NT2/D1 (cell line): ENCODE data around the gene KRTAP5-8.
"Not testable (repeated sequence)": the region's sequence is repeated elsewhere in the genome, so short reads cannot be mapped to it uniquely, and the experiment has no call there.

Experiments used
- DNase-seq: peaks from one replicate; pipeline ENCODE4 v3.0.0-alpha.2; 2011; ENCODE audit warnings: low read depth, low spot score
- H3K27me3 ChIP-seq: 2 replicates; pipeline ENCODE4 v1.6.0; 2011; ENCODE audit warnings: mild to moderate bottlenecking; ENCODE audit not compliant: insufficient read length, insufficient read depth
- H3K36me3 ChIP-seq: 2 replicates; pipeline ENCODE4 v1.6.1; 2011; ENCODE audit warnings: mild to moderate bottlenecking, low read length, mixed read lengths; ENCODE audit not compliant: insufficient read depth, insufficient read length
- H3K4me1 ChIP-seq: 2 replicates; pipeline ENCODE4 v1.5.1; 2011; ENCODE audit not compliant: insufficient read depth, insufficient read length
- H3K4me3 ChIP-seq: 2 replicates; pipeline ENCODE4 v1.5.1; 2011; ENCODE audit warnings: low read depth; ENCODE audit not compliant: insufficient read length
- H3K9ac ChIP-seq: 2 replicates; pipeline ENCODE4 v1.6.0; 2011; ENCODE audit warnings: low read depth; ENCODE audit not compliant: insufficient read length
- H3K9me3 ChIP-seq: 2 replicates; pipeline ENCODE4 v1.5.1; 2011; ENCODE audit warnings: mild to moderate bottlenecking, low read length; ENCODE audit not compliant: insufficient read depth
- SUZ12 ChIP-seq: IDR thresholded peaks from 2 replicates; pipeline ENCODE4 v1.6.1; 2011; ENCODE audit not compliant: insufficient read length, insufficient read depth; ENCODE audit errors: extremely low read depth
- YY1 ChIP-seq: IDR thresholded peaks from 2 replicates; pipeline ENCODE4 v1.6.1; 2011; ENCODE audit not compliant: insufficient read length, insufficient read depth
- ZNF274 ChIP-seq: IDR thresholded peaks from 2 replicates; pipeline ENCODE4 v1.6.1; 2011; ENCODE audit warnings: mild to moderate bottlenecking, low read depth, low read length

KRTAP5-8 gene

GRCh38 chr11:71572811-71573210 is 35.0 kb downstream of the KRTAP5-8 start:
- Histone ChIP-seq H3K9ac (no peak overlapping the region), H3K9me3 (no peaks in the 10 kb centered on the region), H3K4me3 (no peak overlapping the region), H3K36me3 (no peaks in the 10 kb centered on the region), H3K27me3 (no peaks in the 10 kb centered on the region), H3K4me1 (no peaks in the 10 kb centered on the region)
- TF ChIP-seq SUZ12 (no peak), YY1 (no peak), ZNF274 (no peak)
- no peak for DNase-seq

GRCh38 chr11:71574418-71574817 is 36.6 kb downstream of the KRTAP5-8 start:
- Histone ChIP-seq H3K36me3 (no peaks in the 10 kb centered on the region), H3K9me3 (no peaks in the 10 kb centered on the region), H3K27me3 (no peaks in the 10 kb centered on the region), H3K9ac (no peak overlapping the region), H3K4me3 (no peak overlapping the region), H3K4me1 (no peaks in the 10 kb centered on the region)
- DNase-seq: no peak
- no peak for TF ChIP-seq YY1
- TF ChIP-seq ZNF274: no peak
- TF ChIP-seq SUZ12: no peak

GRCh38 chr11:71575723-71576424 is 38.0 kb downstream of the KRTAP5-8 start:
- H3K27me3 ChIP-seq: no peaks in the 10 kb centered on the region
- H3K4me3 ChIP-seq: no peak overlapping the region
- no peaks in the 10 kb centered on the region for H3K36me3 ChIP-seq
- no peaks in the 10 kb centered on the region for H3K9me3 ChIP-seq
- H3K4me1 ChIP-seq: no peaks in the 10 kb centered on the region
- no peak overlapping the region for H3K9ac ChIP-seq
- TF ChIP-seq YY1: no peak
- DNase-seq: no peak

GRCh38 chr11:71576688-71577465 is 39.1 kb downstream of the KRTAP5-8 start:
- not testable (repeated sequence) for DNase-seq, H3K9me3 ChIP-seq, H3K36me3 ChIP-seq, H3K27me3 ChIP-seq, H3K4me3 ChIP-seq, H3K9ac ChIP-seq, H3K4me1 ChIP-seq

- H3K4me1 ChIP-seq: no peaks in the 10 kb centered on the region
- H3K9ac ChIP-seq: no peak overlapping the region
- TF ChIP-seq SUZ12 (no peak), YY1 (no peak), ZNF274 (no peak)
- H3K27me3 ChIP-seq: no peaks in the 10 kb centered on the region
- no peak for DNase-seq
- H3K36me3 ChIP-seq: no peaks in the 10 kb centered on the region
- no peak overlapping the region for H3K4me3 ChIP-seq
- no peaks in the 10 kb centered on the region for H3K9me3 ChIP-seq
These were observed 39.7 kb downstream of the KRTAP5-8 start for GRCh38 chr11:71577469-71578004.

GRCh38 chr11:71579513-71579912 is 41.7 kb downstream of the KRTAP5-8 start:
- not testable (repeated sequence) for DNase-seq, H3K36me3 ChIP-seq, H3K9ac ChIP-seq, H3K9me3 ChIP-seq, H3K4me1 ChIP-seq, H3K4me3 ChIP-seq, H3K27me3 ChIP-seq

GRCh38 chr11:71580057-71581003 is 42.5 kb downstream of the KRTAP5-8 start:
- H3K9ac ChIP-seq: no peak overlapping the region
- no peak for TF ChIP-seq SUZ12
- no peak for TF ChIP-seq ZNF274
- TF ChIP-seq YY1: no peak
- no peaks in the 10 kb centered on the region for H3K4me1 ChIP-seq
- H3K9me3 ChIP-seq: no peaks in the 10 kb centered on the region
- H3K36me3 ChIP-seq: no peaks in the 10 kb centered on the region
- no peak overlapping the region for H3K4me3 ChIP-seq
- DNase-seq: peak; percentile 18
- no peaks in the 10 kb centered on the region for H3K27me3 ChIP-seq
